ENCODE data around the gene NEBL.

NEBL gene

DNA sequence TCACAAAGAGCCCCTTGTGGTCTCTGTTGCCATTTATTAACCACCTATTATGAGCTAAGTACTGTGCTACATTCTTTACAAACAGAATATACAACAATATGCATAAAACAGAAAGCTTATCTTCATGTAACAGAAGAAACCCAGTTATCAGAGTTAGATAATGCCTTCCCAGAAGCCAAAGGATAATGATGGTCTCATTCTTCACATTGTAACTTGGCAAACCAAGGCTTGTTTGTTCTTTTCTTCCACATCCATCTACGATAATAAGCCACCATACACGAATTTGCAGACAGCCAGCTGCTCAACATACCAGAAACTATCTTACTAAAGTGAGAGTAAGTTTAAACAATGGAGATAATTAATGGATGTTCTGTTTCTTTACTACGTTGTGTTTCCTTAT, 127.6 kb downstream of the NEBL start:
- in situ Hi-C loops (cut with MboI; ENCODE audit: low sequenced_read_pairs): no loop called here
- Histone ChIP-seq H3K4me3 (no peak overlapping the region), H3K27me3 (ENCODE audit: low read depth) (no peaks in the 10 kb centered on the region; the same call in 1 of the 2 replicates), H3K36me3 (replicated peaks) (no peaks in the 10 kb centered on the region), H3K9me3 (no peaks in the 10 kb centered on the region), H3K4me1 (no peaks in the 10 kb centered on the region)
- DNase-seq (ENCODE audit: low spot score in 2 of 2): no peak

DNA sequence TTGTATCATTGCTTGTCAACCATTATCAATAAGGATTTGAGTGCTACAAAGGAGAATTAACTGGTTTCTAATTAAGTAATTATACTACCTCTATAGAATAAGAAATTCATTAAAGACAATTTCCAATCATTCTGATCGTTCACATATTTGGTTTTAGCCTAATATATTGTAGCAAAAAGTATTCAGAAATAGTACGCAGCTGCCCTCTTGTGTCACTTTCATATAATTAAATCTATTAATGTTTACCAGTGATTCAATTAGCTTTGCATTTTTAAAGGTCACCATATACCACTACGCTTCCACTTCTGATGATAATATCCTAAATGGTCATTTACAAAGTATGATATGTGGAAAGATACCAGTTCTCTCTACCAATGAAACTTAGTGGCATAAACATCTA, 128.3 kb downstream of the NEBL start:
- no peaks in the 10 kb centered on the region for H3K4me1 ChIP-seq
- no peaks in the 10 kb centered on the region; the same call in 1 of the 2 replicates for H3K27me3 ChIP-seq (ENCODE audit: low read depth)
- no peaks in the 10 kb centered on the region for H3K9me3 ChIP-seq
- in situ Hi-C loops (cut with MboI; ENCODE audit: low sequenced_read_pairs): no loop called here
- peak in 1 of 2 experiments; percentile 11 for DNase-seq (ENCODE audit: low spot score in 2 of 2)
- H3K36me3 ChIP-seq (replicated peaks): no peaks in the 10 kb centered on the region
- no peak overlapping the region for H3K4me3 ChIP-seq

DNA sequence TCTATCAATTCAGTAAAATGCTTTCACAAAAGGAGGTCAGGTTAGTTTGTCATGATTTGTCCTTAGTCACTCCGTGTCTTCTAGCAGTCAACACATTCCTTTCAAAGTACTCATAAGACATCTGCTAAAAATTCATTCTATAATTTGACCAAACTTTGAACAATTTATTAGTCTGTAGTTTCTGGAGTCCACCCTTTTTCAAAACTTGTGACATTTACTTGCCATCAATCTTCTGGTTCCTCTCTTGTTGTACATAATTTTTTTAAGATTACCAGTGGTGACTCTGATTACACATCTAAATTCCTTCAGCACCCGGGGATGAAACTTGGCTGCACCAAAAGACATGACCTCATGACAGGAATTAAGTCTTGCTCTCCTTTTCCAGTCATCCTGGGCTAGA, 130.1 kb downstream of the NEBL start:
- in situ Hi-C loops (cut with MboI; ENCODE audit: low sequenced_read_pairs): no loop called here
- Histone ChIP-seq H3K9me3 (no peaks in the 10 kb centered on the region), H3K4me1 (no peaks in the 10 kb centered on the region), H3K27me3 (ENCODE audit: low read depth) (no peaks in the 10 kb centered on the region; the same call in 1 of the 2 replicates), H3K4me3 (no peak overlapping the region), H3K36me3 (replicated peaks) (no peaks in the 10 kb centered on the region)
- no peak for DNase-seq (ENCODE audit: low spot score in 2 of 2)

DNA sequence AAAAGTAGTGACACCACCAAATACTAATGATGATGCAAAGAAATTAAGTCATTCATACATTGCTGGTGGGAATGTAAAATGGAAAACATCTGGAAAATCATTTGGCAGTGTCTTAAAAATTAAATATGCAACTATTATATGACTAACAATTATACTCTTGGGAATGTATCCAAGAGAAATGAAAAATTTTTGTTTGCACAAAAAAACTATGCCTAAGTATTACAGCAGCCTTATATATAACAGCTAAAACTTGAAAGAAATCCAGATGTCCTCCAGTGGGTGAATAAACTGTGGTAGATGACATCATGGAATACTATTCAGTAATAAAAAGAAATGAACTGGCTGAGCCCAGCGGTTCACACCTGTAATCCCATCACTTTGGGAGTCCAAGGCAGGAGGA, 132.0 kb downstream of the NEBL start:
- DNase-seq (ENCODE audit: low spot score in 2 of 2): no peak
- in situ Hi-C loops (cut with MboI; ENCODE audit: low sequenced_read_pairs): no loop called here

DNA sequence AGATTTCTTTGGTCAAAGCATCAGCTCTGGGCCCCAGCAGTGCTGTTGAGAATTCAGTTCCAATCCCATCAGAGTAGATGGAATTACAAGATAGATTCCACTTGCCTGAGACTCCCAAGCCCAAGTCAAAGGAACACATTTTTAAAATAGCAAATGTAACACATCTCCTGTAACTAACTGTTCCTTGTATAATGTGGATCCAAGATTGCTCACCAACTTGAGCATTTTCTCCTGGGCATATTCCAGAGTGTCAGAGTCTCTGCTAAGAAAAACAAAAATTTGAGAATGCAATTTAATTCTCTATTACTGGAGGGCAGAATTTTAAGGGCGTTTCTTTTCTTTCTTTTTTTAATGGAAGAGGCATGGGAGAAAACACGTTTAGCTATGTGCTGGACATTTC, 136.7 kb downstream of the NEBL start:
- Histone ChIP-seq H3K36me3 (replicated peaks) (no peaks in the 10 kb centered on the region), H3K4me3 (no peak overlapping the region), H3K9me3 (no peaks in the 10 kb centered on the region), H3K4me1 (no peaks in the 10 kb centered on the region), H3K27me3 (ENCODE audit: low read depth) (peaks cover 3% of the 10 kb centered on the region; the same call in 1 of the 2 replicates)
- in situ Hi-C loops (cut with MboI; ENCODE audit: low sequenced_read_pairs): no loop called here
- no peak for DNase-seq (ENCODE audit: low spot score in 2 of 2)

More for the DNA sequence above, 132.0 kb downstream of the NEBL start:
- Histone ChIP-seq H3K9me3 (no peaks in the 10 kb centered on the region), H3K27me3 (ENCODE audit: low read depth) (peaks cover 3% of the 10 kb centered on the region), H3K4me3 (no peak overlapping the region), H3K36me3 (replicated peaks) (no peaks in the 10 kb centered on the region), H3K4me1 (no peaks in the 10 kb centered on the region)

DNA sequence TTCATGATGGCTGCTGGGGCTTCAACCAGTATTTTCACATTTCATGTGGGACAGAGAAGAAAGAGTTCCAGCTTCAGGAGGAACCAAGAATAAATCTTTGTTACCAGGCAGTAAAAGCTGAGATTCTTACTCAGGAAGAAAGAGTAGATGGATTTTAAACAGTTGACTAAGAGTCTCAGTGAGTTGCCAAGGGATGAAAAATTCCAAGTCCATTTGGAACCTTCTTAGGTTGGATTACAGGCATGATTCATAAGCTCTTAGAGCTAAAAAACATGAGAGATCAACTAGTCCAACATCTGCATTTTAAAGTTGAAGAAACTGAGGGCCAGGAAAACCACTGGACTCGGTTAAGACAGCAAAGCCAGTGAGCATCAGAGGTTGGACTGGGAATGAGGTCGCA, 148.6 kb downstream of the NEBL start:
- Histone ChIP-seq H3K4me3 (no peak overlapping the region), H3K9me3 (no peaks in the 10 kb centered on the region), H3K4me1 (no peaks in the 10 kb centered on the region), H3K36me3 (replicated peaks) (no peaks in the 10 kb centered on the region), H3K27me3 (ENCODE audit: low read depth) (no peaks in the 10 kb centered on the region)
- no peak for DNase-seq (ENCODE audit: low spot score in 2 of 2)
- in situ Hi-C loops (cut with MboI; ENCODE audit: low sequenced_read_pairs): no loop called here

DNA sequence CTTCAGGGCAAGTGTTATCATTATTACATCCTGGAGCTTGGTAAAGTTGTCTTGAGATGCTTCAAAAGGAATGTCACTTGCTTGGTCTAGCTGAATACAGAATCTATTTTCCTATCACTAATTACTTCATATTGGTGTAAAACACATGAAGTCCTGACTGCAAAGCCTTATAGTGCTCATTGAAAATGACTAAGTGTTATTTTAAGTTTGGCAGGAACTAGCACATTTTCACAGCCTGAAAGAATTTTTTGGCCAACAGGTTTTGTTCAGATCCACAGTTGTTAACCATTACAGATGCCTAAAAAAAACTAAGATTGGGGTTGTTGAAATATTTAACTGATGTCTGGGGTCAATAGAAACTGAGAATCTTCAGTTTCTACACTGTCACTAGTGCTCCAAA, 149.3 kb downstream of the NEBL start:
- DNase-seq (ENCODE audit: low spot score in 2 of 2): no peak
- Histone ChIP-seq H3K4me1 (no peaks in the 10 kb centered on the region), H3K4me3 (no peak overlapping the region), H3K27me3 (ENCODE audit: low read depth) (no peaks in the 10 kb centered on the region), H3K9me3 (no peaks in the 10 kb centered on the region), H3K36me3 (replicated peaks) (no peaks in the 10 kb centered on the region)
- in situ Hi-C loops (cut with MboI; ENCODE audit: low sequenced_read_pairs): no loop called here

DNA sequence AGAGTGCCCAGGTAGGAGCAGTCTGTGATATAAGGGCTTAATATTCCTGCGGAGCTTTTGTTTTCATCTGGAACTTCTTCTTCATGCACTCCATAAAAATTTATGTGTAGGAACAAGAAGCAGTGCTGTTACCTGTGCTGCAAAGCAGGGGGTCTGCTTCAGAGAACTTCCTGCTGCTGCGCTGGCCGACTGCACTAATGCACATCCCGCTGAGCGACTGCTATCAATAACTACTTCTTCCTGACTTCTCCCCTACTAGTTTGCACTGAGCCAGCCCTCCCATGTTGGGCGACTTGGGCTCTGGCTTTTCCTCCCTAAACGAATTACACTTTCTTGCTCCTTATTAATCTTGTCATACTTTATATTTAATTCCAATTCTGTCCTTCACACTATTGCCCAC, 150.3 kb downstream of the NEBL start:
- H3K27me3 ChIP-seq (ENCODE audit: low read depth): no peaks in the 10 kb centered on the region
- no peak for DNase-seq (ENCODE audit: low spot score in 2 of 2)
- no peaks in the 10 kb centered on the region for H3K4me1 ChIP-seq
- no peak overlapping the region for H3K4me3 ChIP-seq
- in situ Hi-C loops (cut with MboI; ENCODE audit: low sequenced_read_pairs): no loop called here
- H3K36me3 ChIP-seq (replicated peaks): no peaks in the 10 kb centered on the region
- no peaks in the 10 kb centered on the region for H3K9me3 ChIP-seq

DNA sequence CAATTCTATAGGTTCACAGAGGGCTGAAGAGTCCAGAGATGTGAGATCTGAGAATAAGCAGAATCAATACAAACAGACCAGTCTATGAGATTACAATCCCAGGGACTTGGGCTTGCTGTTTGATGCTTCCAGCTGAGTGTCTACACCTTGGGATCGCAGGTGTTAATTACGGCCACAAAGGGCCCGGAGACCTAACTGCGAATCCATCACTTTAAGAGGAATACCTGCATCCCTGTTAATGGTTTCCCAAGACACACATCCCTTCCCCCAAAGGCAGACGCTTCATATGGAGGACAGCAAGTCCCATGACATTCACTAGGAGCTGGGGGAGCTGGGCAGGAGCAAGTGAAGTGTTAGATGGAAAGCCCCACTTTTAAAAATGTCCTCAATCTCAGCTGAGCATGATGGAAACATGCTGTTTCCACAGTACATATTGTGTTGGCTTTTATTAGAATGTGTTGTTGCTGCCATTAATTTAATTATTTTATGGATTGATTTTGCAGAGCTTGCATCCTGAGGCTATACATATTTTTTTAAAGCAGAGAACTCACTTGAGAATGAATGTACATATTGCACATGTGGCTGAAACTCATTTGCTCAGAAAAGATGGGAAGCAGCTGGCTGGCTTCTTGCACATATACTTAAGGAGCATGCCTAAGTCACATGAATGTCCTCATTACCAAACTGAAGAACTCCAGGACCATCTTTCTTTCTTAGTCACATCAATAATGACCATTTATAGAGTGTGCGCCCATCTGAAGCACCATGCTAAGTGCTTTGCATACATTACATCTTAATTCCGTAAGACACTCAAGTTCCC, 151.3 kb downstream of the NEBL start:
- in situ Hi-C loops (cut with MboI; ENCODE audit: low sequenced_read_pairs): no loop called here
- H3K4me1 ChIP-seq: no peaks in the 10 kb centered on the region
- no peak for DNase-seq (ENCODE audit: low spot score in 2 of 2)
- H3K27me3 ChIP-seq (ENCODE audit: low read depth): no peaks in the 10 kb centered on the region
- no peaks in the 10 kb centered on the region for H3K9me3 ChIP-seq
- H3K4me3 ChIP-seq: no peak overlapping the region
- no peaks in the 10 kb centered on the region for H3K36me3 ChIP-seq (replicated peaks)

DNA sequence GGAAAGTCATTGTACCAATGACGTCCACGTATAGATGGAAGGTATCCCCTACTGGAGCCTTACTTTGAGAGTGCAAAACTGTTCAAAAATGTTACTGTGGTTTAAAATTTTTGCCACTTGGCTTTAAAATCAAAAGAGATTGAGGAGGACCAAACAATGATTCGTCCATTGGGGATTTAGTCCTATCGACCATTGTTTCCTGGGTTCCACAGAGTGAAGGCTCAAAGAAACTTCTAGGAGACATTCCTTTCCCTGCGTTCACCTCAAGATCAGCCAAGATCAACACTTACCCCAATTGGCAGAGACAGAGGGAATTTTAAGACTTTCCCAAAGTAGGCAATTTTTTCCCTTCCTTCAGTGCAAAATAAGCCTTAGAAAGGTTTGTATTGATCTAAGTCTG, 152.3 kb downstream of the NEBL start:
- no peaks in the 10 kb centered on the region for H3K27me3 ChIP-seq (ENCODE audit: low read depth)
- in situ Hi-C loops (cut with MboI; ENCODE audit: low sequenced_read_pairs): no loop called here

DNA sequence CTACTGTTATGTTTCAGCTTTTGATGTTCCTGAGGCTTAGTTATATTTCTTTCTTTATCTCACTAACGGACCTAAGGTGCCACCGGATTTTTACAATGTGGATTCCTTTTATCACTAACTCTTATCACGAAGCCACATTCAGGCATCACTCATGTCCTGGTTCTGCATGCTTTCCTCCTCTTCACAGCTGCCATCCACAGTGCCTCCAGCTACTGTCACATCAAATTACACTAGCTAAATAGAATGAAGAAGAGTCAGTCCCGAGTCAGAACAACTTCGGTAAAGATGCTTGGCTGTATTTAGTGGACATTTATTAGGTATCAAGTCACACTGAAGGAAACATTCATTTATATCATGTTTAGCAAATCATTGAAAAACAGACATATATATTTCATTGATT, 153.2 kb downstream of the NEBL start:
- in situ Hi-C loops (cut with MboI; ENCODE audit: low sequenced_read_pairs): no loop called here
- Histone ChIP-seq H3K9me3 (no peaks in the 10 kb centered on the region), H3K36me3 (replicated peaks) (no peaks in the 10 kb centered on the region), H3K4me1 (no peaks in the 10 kb centered on the region), H3K27me3 (ENCODE audit: low read depth) (no peaks in the 10 kb centered on the region), H3K4me3 (no peak overlapping the region)
- DNase-seq (ENCODE audit: low spot score in 2 of 2): no peak

More for the DNA sequence above, 152.3 kb downstream of the NEBL start:
- Histone ChIP-seq H3K4me1 (no peaks in the 10 kb centered on the region), H3K9me3 (no peaks in the 10 kb centered on the region), H3K36me3 (replicated peaks) (no peaks in the 10 kb centered on the region), H3K4me3 (no peak overlapping the region)
- no peak for DNase-seq (ENCODE audit: low spot score in 2 of 2)

DNA sequence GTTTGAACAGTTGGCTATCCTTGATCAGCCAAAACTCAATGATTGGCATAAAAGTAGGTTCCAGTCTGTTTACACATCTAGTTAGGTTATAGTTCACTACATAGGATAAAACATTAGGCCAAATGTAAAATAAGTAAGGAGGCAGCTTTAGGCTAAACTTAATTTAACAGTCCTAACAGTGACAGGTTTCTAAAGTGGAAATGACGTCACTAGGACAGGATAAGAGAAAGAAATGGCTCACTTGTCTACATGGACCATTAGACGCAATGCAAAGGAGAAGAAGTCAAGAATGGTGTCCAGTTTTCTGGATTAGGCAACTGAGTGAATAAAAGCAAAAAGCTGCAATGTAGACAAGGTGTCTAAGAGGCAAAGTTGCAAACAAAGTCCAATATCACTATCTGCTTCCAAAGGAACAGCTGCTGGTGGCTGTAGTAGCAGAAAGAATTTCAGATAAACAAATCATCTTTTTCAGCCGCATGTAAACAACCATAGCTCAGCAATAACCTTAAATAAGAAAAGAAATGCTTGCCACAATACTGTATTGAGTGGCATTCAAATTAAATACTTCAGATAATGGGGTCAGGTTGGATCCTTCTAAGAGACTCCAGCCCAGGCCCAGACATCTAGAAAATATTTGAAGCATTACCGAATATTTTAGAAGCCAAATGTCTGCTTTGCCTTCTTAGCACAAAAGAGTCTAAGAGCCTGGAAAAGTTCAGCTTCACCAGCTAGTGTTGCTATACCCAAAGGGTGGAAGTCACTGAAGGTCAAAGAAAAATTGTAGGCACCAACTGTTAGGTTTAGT, 154.2 kb downstream of the NEBL start:
- in situ Hi-C loops (cut with MboI; ENCODE audit: low sequenced_read_pairs): no loop called here
- DNase-seq (ENCODE audit: low spot score in 2 of 2): no peak
- Histone ChIP-seq H3K36me3 (replicated peaks) (no peaks in the 10 kb centered on the region), H3K27me3 (ENCODE audit: low read depth) (0 out of 2 replicates have a peak, but pooled peaks cover under 1% of the 10 kb centered on the region), H3K4me1 (no peaks in the 10 kb centered on the region), H3K9me3 (no peaks in the 10 kb centered on the region), H3K4me3 (no peak overlapping the region)

DNA sequence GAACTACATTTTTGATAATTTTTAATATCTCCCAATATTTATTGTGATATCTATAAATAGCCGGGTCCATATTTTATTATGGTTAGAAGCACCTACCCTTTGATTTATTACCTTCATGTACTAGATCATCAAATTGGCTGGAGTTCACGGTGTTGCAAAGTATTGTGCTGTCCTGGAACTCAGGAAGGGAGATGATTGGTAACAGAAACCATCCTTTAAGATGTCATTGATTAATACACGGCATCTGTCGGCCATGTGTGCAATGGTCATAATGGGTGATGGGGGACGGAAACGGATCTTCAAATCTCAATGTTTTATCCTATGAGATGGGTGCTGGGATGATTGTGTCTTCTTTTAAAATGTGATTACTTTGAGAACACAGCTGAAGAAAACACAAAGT, 157.0 kb downstream of the NEBL start:
- H3K4me3 ChIP-seq: no peak overlapping the region
- H3K36me3 ChIP-seq (replicated peaks): no peaks in the 10 kb centered on the region
- DNase-seq (ENCODE audit: low spot score in 2 of 2): no peak
- no peaks in the 10 kb centered on the region for H3K9me3 ChIP-seq
- H3K4me1 ChIP-seq: no peaks in the 10 kb centered on the region
- H3K27me3 ChIP-seq (ENCODE audit: low read depth): 0 out of 2 replicates have a peak, but pooled peaks cover 4% of the 10 kb centered on the region
- in situ Hi-C loops (cut with MboI; ENCODE audit: low sequenced_read_pairs): no loop called here

DNA sequence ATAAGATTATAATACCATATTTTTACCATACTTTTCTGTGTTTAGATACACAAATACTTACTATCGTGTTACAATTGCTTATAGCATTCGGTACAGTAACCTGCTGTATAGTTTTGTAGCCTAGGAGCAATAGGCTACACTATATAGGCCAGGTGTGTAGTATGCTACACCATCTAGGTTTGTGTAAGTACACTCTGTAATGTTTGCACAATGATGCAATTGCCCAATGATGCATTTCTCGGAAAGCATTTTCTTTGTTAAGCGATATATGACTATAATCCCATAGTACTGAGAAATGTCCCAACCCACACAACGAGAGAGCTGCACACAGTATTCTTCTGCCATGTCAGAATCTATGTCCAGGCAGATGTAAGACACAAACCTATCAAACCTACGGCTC, 160.0 kb downstream of the NEBL start:
- Histone ChIP-seq H3K36me3 (replicated peaks) (no peaks in the 10 kb centered on the region), H3K4me3 (no peak overlapping the region), H3K27me3 (ENCODE audit: low read depth) (0 out of 2 replicates have a peak, but pooled peaks cover 4% of the 10 kb centered on the region), H3K4me1 (no peaks in the 10 kb centered on the region), H3K9me3 (no peaks in the 10 kb centered on the region)
- no peak for DNase-seq (ENCODE audit: low spot score in 2 of 2)
- in situ Hi-C loops (cut with MboI; ENCODE audit: low sequenced_read_pairs): no loop called here
